DND-41 (cell line): ENCODE data around the gene EPB41L5.

Experiments used
- ATAC-seq: fragments of 200-7000 bp; cut with Tn5 transposase; 3 replicates; pipeline ENCODE4 v1.9.1; 2021; ENCODE audit warnings: low read depth; ENCODE audit not compliant: insufficient read depth
- DNase-seq: peaks from one replicate; pipeline ENCODE4 v3.0.0-alpha.2; 2020
- H2AFZ ChIP-seq: 2 replicates; pipeline ENCODE4 v1.6.0; 2012; ENCODE audit warnings: low read depth, low read length
- H3K27ac ChIP-seq: 2 replicates; pipeline ENCODE4 v1.5.1; 2012; ENCODE audit warnings: low read length, inconsistent platforms
- H3K27me3 ChIP-seq: fragments of 200-600 bp; sonication (generic); 2 replicates; pipeline ENCODE4 v1.6.0; 2012; ENCODE audit warnings: low read length, mild to moderate bottlenecking, inconsistent platforms; ENCODE audit not compliant: insufficient read depth, poor library complexity
- H3K36me3 ChIP-seq: 2 replicates; pipeline ENCODE4 v1.5.1; 2012; ENCODE audit warnings: low read length, inconsistent platforms; ENCODE audit not compliant: insufficient read depth
- H3K4me1 ChIP-seq: 2 replicates; pipeline ENCODE4 v1.5.1; 2012; ENCODE audit warnings: mild to moderate bottlenecking, low read length; ENCODE audit not compliant: insufficient read depth
- H3K4me2 ChIP-seq: 2 replicates; pipeline ENCODE4 v1.6.0; 2012; ENCODE audit warnings: mild to moderate bottlenecking, moderate library complexity, low read length, inconsistent platforms; ENCODE audit not compliant: insufficient read depth
- H3K4me3 ChIP-seq, 2 experiments: fragments of 200-600 bp in 1 of 2; shearing (Covaris generic) in 1 of 2; 2 replicates each; pipeline ENCODE4 v1.5.1; 2012 to 2016; ENCODE audit warnings: inconsistent platforms in 2 of 2, low read length in 2 of 2, mild to moderate bottlenecking in 2 of 2, low read depth in 1 of 2, moderate library complexity in 1 of 2
- H3K79me2 ChIP-seq: 2 replicates; pipeline ENCODE4 v1.6.0; 2012; ENCODE audit warnings: low read length, inconsistent platforms; ENCODE audit not compliant: insufficient read depth
- H3K9ac ChIP-seq: 2 replicates; pipeline ENCODE4 v1.6.0; 2012; ENCODE audit warnings: low read depth, mild to moderate bottlenecking, inconsistent platforms, low read length, moderate library complexity
- H3K9me3 ChIP-seq: 2 replicates; pipeline ENCODE4 v1.5.1; 2012; ENCODE audit warnings: low read length, moderate library complexity, mild to moderate bottlenecking, inconsistent platforms; ENCODE audit not compliant: insufficient read depth, severe bottlenecking
- H4K20me1 ChIP-seq: 2 replicates; pipeline ENCODE4 v1.6.0; 2012; ENCODE audit warnings: low read length; ENCODE audit not compliant: insufficient read depth
- EZH2 ChIP-seq: IDR thresholded peaks from 3 replicates; pipeline ENCODE4 v1.6.1; 2012; ENCODE audit warnings: borderline replicate concordance, low read depth, mild to moderate bottlenecking, moderate library complexity, low read length, inconsistent platforms; ENCODE audit not compliant: severe bottlenecking
- TF ChIP-seq, protein P1 (sequence below): IDR thresholded peaks from 2 replicates; pipeline ENCODE4 v1.5.1; 2012; ENCODE audit warnings: borderline replicate concordance, low read length, moderate library complexity, mild to moderate bottlenecking; ENCODE audit not compliant: poor library complexity, severe bottlenecking; ENCODE audit errors: extremely low read depth

The EPB41L5 gene

GRCh38 chr2:120225549-120226065 lies 212.7 kb downstream of the EPB41L5 start:
- Histone ChIP-seq H3K79me2 (peaks cover 34% of the 10 kb centered on the region), H4K20me1 (no peaks in the 10 kb centered on the region; the same call in 1 of the 2 replicates), H3K4me2 (no peak overlapping the region), H3K36me3 (peaks cover 21% of the 10 kb centered on the region), H3K27ac (no peak overlapping the region), H3K27me3 (no peaks in the 10 kb centered on the region), H3K9ac (no peak overlapping the region), H3K9me3 (no peaks in the 10 kb centered on the region), H2AFZ (no peak overlapping the region), H3K4me1 (peaks cover 55% of the 10 kb centered on the region), H3K4me3 (no peak overlapping the region)
- DNase-seq (no peak), ATAC-seq (no peak)
- TF ChIP-seq, protein P1, sequence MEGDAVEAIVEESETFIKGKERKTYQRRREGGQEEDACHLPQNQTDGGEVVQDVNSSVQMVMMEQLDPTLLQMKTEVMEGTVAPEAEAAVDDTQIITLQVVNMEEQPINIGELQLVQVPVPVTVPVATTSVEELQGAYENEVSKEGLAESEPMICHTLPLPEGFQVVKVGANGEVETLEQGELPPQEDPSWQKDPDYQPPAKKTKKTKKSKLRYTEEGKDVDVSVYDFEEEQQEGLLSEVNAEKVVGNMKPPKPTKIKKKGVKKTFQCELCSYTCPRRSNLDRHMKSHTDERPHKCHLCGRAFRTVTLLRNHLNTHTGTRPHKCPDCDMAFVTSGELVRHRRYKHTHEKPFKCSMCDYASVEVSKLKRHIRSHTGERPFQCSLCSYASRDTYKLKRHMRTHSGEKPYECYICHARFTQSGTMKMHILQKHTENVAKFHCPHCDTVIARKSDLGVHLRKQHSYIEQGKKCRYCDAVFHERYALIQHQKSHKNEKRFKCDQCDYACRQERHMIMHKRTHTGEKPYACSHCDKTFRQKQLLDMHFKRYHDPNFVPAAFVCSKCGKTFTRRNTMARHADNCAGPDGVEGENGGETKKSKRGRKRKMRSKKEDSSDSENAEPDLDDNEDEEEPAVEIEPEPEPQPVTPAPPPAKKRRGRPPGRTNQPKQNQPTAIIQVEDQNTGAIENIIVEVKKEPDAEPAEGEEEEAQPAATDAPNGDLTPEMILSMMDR: no peak
- no peak for TF ChIP-seq EZH2

DNA sequence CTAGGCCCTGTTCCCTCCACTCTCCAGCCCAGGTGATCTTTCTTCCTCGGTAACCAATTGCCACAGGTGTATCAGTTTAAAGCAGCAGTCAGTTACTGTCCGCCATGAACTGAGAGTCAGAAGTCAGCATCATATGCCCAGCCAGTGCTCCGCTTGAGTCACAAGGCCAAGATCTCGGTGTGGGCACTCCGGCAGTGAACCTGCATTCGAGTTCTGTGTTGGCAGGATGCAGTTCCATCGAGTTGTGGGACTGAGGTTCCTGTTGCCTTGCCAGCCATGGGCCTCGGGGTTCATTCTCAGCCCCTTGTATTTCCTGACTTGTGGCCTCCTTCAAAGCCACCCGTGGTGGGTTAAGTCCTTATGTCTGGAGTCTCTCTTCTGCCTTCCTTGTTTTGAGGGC lies 213.4 kb downstream of the EPB41L5 start:
- no peak overlapping the region for H3K9ac ChIP-seq
- H2AFZ ChIP-seq: no peak overlapping the region
- ATAC-seq (no peak), DNase-seq (no peak)
- H3K4me1 ChIP-seq: peaks cover 53% of the 10 kb centered on the region
- no peaks in the 10 kb centered on the region for H3K27me3 ChIP-seq
- H3K4me3 ChIP-seq: no peak overlapping the region
- no peaks in the 10 kb centered on the region; the same call in 1 of the 2 replicates for H4K20me1 ChIP-seq
- no peaks in the 10 kb centered on the region for H3K9me3 ChIP-seq
- H3K27ac ChIP-seq: no peak overlapping the region
- H3K79me2 ChIP-seq: peaks cover 27% of the 10 kb centered on the region
- H3K36me3 ChIP-seq: peaks cover 14% of the 10 kb centered on the region
- TF ChIP-seq, protein P1: no peak
- H3K4me2 ChIP-seq: no peak overlapping the region

DNA sequence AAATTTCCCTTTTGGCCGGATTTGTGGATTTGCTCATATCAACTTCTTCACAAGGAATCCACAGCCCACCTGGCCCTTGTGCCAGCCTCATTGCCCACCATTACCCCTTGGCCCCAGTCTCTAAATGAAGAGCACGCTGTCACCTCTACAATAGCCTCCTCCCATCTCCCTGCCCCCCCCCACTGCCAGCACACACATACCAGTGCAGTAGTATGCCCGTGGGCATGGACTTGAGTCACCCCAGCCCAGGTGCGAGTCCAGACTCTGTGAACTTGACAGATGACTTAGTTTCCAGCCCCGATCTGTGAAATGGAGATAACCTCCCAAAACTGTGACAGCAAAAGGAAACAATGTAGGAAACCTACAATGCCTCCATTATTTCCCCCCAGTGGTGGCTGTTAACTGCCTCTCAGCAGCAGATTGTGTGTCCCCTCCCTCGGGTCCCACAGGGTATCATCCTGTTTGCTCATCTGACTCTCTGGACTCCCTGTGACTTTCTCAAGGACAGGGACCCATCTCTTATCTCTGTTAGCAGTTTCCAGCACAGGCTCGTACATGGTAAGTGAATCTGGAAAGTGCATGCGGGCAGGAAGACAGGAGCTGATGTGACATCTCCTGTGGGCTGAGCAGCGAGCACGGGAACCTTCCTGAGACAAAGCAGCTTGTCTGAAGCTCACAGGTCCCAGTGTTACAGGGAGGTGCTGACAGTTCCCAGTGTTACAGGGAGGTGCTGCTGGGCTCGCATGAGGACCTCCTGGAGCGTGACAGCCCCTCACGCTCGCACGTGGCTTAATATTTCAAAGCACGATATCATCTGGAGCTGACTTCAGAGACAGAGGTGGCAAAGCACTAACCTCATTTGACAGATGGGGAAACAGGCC lies 214.5 kb downstream of the EPB41L5 start:
- TF ChIP-seq, protein P1: no peak
- no peak for TF ChIP-seq EZH2
- peaks cover 17% of the 10 kb centered on the region for H3K79me2 ChIP-seq
- no peaks in the 10 kb centered on the region for H4K20me1 ChIP-seq
- no peak overlapping the region for H3K4me3 ChIP-seq
- peak overlapping the region; percentile 21 for H3K27ac ChIP-seq
- H3K27me3 ChIP-seq: no peaks in the 10 kb centered on the region
- no peak overlapping the region for H3K9ac ChIP-seq
- H2AFZ ChIP-seq: 0 out of 2 replicates have a peak overlapping the region, but pooled peaks have one; percentile 22
- H3K4me2 ChIP-seq: no peak overlapping the region
- ATAC-seq (no peak), DNase-seq (peak; percentile 56)
- H3K4me1 ChIP-seq: peaks cover 51% of the 10 kb centered on the region
- H3K9me3 ChIP-seq: no peaks in the 10 kb centered on the region
- peaks cover 4% of the 10 kb centered on the region for H3K36me3 ChIP-seq
